Mucosa of stomach (tissue), 1 donor: Measurements from ENCODE around the gene FILIP1.

Source experiments
- H3K27me3 ChIP-seq: one replicate; pipeline ENCODE4 v1.7.0; 2013; ENCODE audit warnings: mild to moderate bottlenecking, low read length; ENCODE audit not compliant: control insufficient read depth, insufficient read depth
- H3K36me3 ChIP-seq: one replicate; pipeline ENCODE4 v1.7.0; 2013; ENCODE audit warnings: low read length; ENCODE audit not compliant: control insufficient read depth, insufficient read depth
- H3K4me1 ChIP-seq: one replicate; pipeline ENCODE4 v1.7.0; 2013; ENCODE audit warnings: mild to moderate bottlenecking, low read length; ENCODE audit not compliant: control insufficient read depth, insufficient read depth
- H3K4me3 ChIP-seq: one replicate; pipeline ENCODE4 v1.7.0; 2013; ENCODE audit warnings: low read length
- H3K9ac ChIP-seq: one replicate; pipeline ENCODE4 v1.7.0; 2013; ENCODE audit warnings: mild to moderate bottlenecking, low read length, moderate library complexity
- H3K9me3 ChIP-seq: one replicate; pipeline ENCODE4 v1.7.0; 2013; ENCODE audit warnings: mild to moderate bottlenecking, low read length, moderate library complexity; ENCODE audit not compliant: control insufficient read depth
- donor health status: Pancreatic carcinoma.

FILIP1 gene

GRCh38 chr6:75249837-75250236, 243.8 kb downstream of the FILIP1 start:
- no peak overlapping the region for H3K4me3 ChIP-seq
- no peaks in the 10 kb centered on the region for H3K9me3 ChIP-seq
- no peaks in the 10 kb centered on the region for H3K36me3 ChIP-seq
- H3K27me3 ChIP-seq = no peaks in the 10 kb centered on the region
- H3K4me1 ChIP-seq = no peaks in the 10 kb centered on the region
- no peak overlapping the region for H3K9ac ChIP-seq

DNA sequence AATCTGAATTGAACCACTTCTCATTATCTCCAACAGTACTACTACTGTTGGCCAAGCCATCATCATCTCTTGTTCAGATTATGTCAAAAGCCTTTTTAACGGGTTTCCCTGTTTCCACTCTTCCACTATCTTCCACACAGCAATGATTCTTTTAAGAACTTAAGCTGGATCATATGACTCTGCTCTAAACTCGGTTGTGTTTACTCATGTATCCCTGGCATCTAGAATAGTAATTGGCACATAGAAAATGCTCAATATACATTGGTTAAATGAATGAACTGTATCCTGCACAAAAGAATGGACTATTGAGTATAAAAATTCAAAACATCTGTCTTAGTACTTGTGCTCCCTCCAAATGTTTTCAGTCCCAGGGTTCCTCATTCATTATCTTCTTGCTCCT, 247.2 kb downstream of the FILIP1 start:
- H3K9ac ChIP-seq = no peak overlapping the region
- H3K27me3 ChIP-seq = no peaks in the 10 kb centered on the region
- H3K9me3 ChIP-seq = no peaks in the 10 kb centered on the region
- H3K4me1 ChIP-seq = no peaks in the 10 kb centered on the region
- H3K36me3 ChIP-seq = no peaks in the 10 kb centered on the region
- no peak overlapping the region for H3K4me3 ChIP-seq

DNA sequence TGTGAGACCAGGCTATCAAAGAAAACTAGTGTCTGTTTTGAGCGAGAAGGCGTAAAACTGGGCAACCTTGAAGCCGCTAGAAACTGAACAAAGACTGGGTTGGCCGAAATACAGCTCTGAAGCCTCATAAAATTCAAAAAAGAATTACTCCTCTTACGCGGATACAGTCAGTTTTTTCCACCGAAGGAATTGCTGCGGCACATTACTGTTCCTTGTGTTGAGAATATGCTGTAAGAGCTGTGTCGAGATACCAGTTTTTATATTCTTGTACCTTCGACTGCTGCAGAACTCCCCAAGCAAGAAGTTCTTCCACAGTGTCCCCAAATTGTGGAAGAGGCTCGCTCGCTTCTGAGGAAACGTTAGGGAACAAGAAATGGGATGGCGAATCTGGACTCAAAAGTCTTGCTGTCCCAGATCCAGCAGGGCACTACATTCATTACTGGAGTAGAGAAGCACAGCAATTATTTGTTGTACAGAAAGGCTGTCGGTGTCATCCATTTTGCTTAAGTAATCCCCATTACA, 249.5 kb downstream of the FILIP1 start:
- Histone ChIP-seq H3K27me3 (no peaks in the 10 kb centered on the region), H3K9me3 (no peaks in the 10 kb centered on the region), H3K4me1 (no peaks in the 10 kb centered on the region), H3K4me3 (no peak overlapping the region), H3K36me3 (peaks cover under 1% of the 10 kb centered on the region), H3K9ac (peak overlapping the region; percentile 82)

GRCh38 chr6:75243333-75244062, 250.1 kb downstream of the FILIP1 start, which contains the start of gene COX7A2:
Gene COX7A2, minus strand, starts transcription at chr6:75243801. Its CDS starts 67 bp downstream, at chr6:75243734.
- Histone ChIP-seq H3K4me3 (peak within 1 kb of the TSS; percentile 73), H3K36me3 (peaks cover 5% of the 10 kb centered on the region), H3K9ac (peak within 1 kb of the TSS; percentile 82), H3K9me3 (no peaks in the 10 kb centered on the region), H3K4me1 (no peaks in the 10 kb centered on the region), H3K27me3 (no peaks in the 10 kb centered on the region)
